GM19035 (cell line): ENCODE measurements around the gene AKAP13.

Source experiments
- ATAC-seq: cut with Tn5 transposase; IDR thresholded peaks from one replicate; pipeline ENCODE4 v1.9.1; 2021; ENCODE audit not compliant: unreplicated experiment

Gene AKAP13

DNA sequence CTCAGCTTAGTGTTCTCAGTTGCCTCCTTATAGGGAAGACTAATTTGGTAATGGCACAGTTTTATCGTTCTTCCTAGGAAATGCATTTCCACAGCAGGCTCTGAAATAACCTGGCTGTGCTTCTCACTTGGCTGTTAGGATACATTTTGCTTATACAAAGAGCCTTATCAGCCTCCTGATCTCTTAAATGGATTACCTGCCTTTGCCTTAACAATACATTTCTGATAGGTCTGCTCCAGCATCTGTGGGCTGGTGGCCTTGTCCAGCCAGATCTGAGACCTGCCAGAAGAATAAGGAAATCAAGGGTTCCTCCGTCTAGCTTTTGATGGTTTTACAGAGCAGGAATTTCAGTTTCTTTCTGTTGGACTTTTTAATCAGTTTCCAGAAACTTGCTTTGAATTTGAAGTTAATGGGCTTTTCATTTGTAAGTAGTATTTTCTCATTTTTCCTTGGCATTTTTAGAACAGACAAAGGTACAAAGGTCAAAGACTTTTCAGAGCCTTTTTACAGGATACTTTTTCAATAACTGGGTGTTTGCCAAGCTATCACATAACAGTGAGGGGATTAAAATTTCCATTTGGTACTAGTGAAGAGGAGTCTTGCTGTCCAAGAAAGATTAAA is 116.3 kb downstream of the AKAP13 start:
- no peak for ATAC-seq

DNA sequence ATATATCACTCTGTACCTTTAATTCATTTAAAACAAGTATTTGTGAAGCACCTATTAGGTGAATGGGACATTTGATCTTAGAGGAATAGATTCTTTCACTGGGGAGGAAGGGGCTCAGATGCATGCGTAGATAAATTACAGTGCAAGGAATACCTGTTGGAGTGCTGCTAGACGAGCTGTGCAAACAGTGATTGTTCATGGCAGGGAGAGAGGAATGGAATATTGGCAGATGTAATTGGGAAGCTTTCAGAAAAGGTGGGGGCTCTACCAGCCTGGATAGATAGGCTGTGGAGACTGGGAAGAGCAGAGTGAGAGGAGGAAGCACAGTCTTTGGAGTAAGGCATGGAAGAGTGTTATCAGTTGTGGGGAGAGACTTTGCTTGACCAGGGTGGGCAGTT is 116.8 kb downstream of the AKAP13 start:
- ATAC-seq = no peak

DNA sequence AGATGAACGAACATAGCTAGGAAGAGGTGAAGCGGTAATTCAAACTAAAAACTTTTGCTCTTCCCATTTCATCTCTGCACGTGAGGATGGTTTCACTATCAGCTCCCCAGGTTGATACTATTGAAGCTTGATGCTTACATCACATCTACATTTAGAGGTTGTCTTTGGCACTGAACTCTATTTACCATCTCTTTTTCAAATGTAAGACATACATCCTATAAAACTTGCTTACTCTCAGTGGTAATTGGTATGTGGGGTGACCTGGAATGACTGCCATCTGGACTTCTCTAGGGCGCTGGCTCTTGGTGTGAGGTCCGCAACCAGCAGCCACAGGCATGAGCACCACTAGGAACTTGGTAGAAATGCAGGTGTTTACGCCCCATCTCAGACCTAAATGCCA is 118.1 kb downstream of the AKAP13 start:
- no peak for ATAC-seq

DNA sequence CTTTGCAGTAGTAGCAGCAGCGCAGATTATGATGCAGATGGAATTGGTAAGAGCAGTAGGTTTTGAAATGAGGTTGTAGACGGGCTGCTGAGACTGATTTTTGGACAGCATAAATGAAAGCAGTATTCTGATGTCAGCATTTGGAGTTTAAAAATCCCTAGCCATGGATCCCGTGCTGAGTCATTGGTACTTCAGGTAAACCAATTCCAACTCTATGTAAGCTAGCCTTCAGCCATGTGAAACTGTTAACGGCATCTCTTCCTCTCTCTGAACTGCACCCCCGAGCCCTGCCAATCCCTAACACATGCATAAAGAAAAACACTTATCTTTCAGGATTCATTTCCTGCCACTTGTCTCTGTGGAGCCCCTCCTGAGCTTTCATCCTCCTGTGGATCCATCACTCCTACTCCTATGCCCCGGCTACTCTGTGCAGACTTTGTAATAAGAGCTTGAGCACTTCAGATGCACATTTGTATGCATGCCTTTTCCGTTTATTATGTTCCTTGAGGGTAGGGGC is 119.0 kb downstream of the AKAP13 start:
- ATAC-seq = no peak

DNA sequence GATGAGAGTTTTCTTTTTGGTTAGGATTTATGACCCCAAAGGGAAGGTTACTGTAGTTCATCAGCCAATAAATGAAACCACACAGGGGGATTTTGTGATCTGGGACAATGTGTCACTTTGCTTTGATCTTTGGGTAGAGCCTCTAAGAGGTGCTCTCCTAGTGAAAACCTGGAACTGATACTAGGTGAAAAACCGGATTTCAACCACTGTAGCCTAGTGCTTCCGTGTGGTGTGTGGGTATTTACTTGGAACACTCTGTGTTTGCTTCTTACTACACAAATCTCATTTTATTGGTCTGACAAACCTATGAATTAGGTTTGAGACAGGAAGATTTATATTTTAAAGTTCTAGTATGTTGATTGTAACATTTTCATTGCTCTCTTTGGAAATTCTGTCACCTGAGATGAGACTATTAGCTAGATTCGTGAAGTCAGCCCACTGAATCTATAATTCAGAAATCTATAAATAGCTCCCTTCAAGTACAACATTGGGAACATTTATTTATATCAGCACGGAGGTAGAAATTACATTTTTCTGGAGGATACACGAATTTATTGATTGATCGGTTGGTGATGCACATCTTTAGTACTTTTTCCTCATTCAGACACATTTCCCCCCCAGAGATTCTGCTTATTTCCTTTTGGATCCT is 119.8 kb downstream of the AKAP13 start:
- no peak for ATAC-seq

DNA sequence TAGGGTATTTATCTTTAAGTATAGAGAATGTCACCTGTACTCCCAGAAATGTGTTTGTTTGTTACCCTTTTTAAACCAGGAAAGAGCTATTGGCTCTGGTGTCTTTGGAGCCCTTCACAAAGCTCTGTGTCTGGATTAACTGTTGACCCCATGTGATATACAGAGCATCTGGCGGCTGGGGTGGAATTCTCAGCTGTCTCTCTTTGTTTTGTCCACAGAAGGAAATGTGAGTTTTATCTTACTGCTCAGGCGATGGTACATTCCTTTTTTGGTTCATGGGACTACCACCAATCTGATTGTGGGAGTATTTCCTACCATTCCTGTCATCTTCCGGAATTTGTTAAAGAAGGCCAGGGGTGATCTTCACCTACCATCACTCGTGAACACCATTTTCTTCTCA is 120.3 kb downstream of the AKAP13 start:
- ATAC-seq = no peak

DNA sequence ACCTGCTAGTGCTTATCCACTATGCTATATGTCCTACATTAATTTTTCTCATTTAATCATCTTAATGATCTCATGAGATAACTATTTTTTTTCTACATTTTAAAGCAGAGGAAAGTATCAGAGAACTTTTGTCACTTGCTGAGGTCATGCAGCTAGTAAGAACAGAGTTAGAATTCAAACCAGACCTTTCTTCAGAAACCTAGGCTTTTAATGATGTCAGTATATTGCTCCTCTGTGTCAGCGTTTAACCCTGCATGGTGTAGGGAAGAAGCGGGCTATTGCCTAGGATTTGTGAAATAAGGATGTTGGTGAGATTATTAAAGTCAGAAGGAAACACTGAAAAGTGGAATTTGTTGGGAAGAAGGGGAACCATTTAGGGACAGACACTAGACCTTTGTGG is 121.2 kb downstream of the AKAP13 start:
- ATAC-seq = no peak

DNA sequence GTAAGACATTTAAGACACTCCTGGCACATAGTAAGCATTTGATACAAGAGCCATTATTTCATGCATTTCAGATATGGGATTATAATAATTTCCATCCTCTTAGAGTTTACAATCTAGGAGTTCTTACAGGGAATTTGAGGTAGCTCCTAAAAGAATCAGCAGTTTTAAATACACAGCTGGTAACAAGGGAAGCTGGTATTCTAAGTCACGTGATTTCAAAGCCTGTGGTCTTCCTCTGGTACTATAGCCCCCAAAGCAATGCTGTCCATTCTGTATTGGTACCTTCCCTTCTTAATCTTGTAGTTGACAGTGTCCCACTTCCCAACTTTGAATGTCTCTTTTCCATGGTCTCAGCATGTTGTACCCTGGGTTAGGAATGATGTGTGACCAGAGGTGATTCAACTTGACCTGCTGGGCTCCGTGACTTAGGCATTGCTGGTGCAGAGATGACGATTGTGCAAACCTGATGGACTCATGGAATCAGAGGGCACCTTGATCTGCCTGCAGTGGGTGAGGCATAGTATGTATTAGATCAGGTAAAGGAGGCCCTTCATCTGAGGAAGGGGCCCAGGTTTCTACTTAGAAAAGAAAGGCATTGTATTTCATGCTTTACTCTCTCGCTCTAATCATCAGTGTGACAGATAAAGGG is 122.9 kb downstream of the AKAP13 start:
- no peak for ATAC-seq

DNA sequence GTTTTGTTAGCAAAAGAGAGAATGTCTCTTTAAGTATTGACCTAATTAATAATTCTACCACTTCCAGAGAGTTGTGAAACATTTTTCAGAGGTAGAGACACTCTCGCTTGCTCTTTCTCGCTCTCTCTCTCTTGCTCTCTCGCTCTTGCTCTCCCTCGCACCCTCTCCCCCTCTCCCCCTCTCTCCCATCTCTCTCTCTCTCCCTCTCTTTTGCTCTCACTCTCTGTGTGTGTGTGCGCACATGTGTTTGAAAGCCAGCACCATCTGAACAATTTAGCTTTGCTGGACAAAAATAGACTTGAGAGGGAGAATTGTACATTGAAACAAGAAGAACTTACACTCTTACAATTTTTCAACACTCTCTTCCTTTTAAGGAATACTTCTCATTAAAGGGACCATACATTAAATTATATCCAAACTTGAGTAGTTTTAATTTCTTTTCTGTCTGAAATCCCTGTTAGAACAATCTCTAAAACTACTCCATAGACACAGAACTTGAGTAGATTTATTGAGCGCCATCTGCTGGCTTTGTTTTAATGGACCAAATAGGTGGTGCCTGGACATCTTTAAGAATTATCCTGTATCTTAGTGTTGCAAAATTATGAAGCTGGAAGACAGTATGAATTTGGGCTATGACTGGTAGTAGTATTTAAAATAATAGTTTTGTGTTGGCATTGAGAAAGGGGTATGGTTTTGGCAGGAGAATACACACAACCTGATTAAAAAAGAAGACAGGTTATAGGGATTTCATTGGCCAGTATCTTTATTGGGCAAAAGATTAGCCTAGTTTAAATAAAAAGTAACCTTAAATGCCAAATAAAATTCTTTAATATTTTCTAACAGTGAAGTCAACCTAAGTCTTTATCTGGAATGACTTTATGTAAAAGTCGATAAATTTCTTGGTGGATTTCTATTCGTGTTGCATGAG is 124.6 kb downstream of the AKAP13 start:
- ATAC-seq = no peak

DNA sequence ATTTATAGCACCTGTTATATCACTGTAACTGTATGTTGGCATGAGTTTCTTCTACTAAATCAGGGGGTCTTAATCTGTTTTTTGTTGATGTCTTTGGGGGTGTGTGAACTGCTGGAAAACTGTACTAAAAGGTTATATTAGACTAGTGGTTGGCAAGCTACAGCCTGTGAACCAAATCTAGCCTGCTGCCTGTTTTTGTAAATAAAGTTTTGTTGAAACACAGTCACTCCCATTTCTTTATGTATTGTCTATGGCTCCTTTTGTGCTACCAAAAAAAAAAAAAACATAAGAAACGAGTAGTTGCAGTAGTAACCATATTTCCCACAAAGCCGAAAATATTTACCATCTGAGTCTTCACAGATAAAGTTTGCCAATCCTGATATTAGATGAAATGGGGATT is 126.7 kb downstream of the AKAP13 start:
- no peak for ATAC-seq

DNA sequence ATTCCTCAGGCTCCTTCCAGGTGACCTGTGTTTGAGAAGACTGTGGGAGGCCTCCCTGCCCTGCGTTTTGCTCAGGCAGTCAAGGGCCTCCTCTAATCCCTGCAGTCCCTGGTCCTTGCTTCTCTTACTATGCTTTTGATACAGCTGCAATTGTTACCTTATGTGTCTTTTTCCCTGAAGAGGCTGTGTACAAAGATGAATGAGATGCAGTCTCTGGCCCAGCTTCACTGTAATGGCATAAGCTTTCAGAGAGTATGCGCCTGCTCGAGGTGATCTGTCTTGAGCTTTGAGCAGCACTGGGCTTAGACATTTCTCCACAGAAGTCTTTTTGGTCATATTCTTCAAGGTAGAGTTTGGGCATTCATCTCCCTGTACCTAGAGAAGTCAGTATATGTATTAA is 129.6 kb downstream of the AKAP13 start:
- ATAC-seq = no peak

DNA sequence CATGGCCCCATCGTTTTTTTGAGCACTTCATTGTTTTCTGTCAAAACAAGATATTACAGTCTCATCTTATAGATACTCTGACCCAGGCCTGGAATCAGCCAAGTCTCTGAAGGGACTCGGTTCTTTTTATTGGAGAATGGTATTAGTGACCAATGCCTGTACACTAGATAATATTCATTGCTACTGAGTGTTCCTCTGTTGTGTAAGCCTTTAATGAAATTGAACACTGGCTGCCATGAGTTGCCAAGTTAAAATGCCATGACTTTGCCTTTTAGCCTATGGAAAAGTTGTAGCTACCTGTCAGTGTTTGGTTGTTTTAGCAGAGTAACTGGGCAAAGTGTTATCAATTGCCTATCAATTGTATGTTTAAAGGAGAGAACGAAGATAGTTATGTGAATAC is 134.0 kb downstream of the AKAP13 start:
- no peak for ATAC-seq

DNA sequence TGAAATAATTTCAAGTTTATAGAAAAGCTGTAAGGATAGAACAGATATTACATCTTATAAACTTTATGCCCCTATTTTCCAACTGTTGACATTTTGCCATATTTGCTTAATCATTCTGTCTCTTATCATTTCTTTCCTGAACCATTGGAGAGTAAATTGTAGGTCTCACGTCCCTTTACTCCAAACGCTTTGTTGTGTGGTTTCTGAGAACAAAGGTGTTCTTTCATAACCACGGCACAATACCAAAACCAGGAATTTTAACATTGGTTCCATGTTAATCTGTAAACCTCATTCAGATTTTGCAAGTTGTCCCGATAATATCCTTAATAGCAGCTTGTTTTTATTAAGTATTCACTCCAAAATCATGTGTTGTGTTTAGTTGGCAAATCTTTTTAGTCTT is 134.8 kb downstream of the AKAP13 start:
- ATAC-seq = no peak

DNA sequence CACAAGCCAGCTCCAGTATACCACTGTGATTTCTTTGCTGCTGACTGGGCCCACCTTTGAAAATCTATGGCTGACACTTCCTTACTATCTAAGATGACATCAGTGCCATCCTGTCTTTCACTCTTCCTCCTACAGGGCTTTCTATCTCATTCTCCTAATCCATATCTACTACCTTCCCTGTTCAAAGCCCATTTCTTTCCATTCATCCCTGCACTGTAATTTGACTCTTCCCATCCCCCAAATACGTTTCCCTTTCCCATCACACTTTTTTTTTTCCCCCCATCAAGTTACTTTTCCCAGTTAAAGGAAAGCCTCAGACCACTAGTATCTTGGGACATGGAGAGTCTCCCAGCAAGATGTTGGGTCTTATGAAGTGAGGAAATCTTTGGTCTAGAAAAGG is 136.7 kb downstream of the AKAP13 start:
- ATAC-seq = no peak

DNA sequence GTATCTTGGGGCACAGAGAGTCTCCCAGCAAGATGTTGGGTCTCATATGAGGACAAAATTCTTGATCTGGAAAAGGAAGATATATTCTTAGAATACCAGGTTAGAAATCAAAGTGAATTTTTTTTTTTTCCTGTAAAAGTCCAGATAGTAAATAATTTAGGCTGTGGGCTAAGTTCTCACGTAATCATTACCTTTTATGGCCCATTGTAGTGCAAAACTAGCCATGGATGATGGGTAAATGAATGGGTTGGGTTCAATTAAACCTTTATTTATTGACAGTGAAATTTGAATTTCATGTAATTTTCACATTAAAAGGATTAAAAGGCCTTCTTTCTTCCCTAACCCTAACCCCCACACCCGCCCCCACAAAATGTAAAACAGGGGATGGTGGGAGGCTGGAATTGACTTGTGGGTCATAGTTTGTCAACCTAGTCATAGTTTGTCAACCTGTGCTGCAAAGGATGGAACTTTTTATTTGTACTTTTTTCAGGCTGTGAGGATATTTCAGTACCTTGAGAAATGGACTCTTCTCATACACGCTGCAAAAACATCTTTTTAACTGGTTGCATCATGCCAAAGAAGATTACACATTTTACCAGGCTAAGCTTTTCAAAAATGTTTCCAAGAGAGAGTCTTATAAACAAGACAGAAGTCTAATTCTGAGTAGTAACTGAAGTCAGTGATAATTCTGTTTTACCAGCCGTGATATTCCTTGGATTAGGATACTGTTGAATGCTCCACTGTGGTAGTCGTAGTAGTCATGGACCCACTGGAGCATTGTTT is 138.8 kb downstream of the AKAP13 start:
- ATAC-seq = no peak

DNA sequence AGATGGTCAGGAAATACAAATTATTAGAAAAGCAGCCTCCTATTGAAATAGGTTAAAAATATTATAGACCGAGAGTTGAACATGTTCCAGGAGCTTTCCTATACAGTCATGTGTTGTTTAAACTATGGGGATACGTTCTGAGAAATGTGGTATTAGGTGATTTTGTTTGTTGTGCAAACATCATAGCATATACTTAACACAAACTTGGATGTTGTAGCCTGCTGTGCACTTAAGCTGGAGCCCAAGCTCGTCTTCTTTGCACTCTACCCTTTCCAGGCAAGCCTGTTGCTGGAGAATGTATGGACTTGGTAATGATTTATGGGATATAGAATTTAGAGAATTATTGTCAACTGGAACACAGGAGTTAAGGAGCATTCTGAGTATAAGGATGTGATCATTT is 140.2 kb downstream of the AKAP13 start:
- no peak for ATAC-seq

DNA sequence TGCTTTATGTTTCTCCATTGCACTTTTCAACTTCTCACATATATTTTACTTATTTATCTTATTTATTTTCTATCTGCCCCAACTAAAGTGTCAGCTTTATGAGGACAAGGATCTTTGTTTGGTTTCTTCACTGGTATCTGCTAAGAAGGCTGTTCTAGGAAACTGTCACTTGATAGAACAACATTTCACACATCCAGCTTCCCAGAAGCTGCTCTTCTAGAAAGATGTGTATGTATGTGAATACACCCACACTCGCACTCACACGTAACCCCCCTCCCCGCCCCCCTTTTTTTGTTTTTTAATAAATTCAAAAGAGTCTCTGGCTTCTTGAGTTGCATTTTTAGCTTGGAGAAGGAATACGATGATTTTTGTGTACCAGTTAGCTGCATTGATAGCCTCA is 143.1 kb downstream of the AKAP13 start:
- no peak for ATAC-seq

DNA sequence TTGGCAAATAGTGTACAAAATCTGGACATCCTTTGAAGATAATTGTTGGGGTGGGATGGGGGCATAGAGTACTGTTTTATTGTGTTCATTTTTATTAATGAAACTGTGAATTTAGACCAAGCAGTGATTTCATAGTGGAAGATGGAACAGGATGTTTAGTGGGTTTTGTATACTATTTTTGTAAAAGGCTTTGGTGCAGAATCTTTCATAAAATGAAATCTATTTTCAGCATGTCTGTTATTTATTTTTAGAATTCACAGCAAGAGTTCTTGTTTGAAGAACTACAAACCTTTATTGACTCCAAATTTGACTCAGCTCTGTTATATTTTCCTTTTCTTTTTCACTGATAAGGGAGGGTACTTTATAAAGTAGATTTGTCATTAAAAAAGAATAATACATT is 145.4 kb downstream of the AKAP13 start:
- ATAC-seq = no peak

DNA sequence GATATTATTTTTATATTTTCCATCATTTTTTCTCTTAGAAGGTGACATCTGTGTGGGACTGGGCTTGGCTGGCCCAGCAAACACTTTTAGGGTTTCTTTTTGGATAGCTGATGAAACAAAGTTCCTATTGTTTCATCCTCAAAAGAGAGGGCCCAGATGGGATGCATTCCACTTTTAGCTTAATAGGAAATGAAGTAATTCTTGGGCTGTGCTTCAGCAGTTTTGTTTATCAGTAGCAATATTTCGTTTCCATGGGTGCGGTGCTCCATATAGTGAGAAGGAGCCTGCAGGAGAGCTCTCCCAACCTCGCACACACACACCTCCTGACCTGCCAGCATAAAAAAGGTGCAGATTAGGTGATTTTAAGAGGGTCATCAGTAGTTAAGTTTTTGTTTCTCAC is 147.5 kb downstream of the AKAP13 start:
- no peak for ATAC-seq

DNA sequence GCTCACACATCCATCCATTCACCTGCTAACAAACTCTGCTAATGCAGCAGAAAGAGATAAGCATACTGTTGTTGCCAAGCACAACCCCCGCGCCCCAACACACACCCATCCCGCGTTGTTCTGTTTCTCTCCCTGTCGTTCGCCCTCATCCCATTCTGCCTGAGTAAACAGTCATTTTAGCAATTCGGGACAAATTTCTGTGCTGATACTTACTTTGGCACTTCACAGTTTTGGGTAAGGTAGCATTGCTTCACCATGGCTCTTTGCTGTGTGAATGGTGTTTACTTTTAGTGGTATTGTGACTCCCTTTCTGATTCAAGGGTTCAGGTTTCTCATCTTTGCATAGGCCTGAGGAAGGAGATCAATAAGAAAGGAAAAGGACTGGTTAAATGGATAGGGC is 149.7 kb downstream of the AKAP13 start:
- ATAC-seq = no peak

DNA sequence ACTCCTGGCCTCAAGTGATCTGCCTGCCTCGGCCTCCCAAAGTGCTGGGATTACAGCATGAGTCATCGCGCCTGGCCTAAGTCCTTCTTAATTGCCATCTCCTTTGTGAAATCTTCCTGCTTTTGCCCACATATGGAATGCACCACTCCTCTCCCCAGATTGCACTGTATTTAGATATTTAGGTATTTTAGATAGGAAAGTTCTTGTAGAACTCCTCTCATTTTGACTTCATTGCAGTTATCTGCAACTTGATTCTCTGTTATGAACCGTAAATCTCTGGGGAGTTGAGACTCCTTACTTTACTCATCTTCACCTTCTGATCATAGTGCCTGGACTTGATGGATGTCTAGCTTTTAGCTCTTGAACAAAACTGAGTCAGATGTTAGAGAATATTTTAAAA is 150.7 kb downstream of the AKAP13 start:
- no peak for ATAC-seq
